Measurements from ENCODE around the gene KAT6B.

- TF ChIP-seq, protein P1, sequence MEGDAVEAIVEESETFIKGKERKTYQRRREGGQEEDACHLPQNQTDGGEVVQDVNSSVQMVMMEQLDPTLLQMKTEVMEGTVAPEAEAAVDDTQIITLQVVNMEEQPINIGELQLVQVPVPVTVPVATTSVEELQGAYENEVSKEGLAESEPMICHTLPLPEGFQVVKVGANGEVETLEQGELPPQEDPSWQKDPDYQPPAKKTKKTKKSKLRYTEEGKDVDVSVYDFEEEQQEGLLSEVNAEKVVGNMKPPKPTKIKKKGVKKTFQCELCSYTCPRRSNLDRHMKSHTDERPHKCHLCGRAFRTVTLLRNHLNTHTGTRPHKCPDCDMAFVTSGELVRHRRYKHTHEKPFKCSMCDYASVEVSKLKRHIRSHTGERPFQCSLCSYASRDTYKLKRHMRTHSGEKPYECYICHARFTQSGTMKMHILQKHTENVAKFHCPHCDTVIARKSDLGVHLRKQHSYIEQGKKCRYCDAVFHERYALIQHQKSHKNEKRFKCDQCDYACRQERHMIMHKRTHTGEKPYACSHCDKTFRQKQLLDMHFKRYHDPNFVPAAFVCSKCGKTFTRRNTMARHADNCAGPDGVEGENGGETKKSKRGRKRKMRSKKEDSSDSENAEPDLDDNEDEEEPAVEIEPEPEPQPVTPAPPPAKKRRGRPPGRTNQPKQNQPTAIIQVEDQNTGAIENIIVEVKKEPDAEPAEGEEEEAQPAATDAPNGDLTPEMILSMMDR (IDR thresholded peaks at IDR 0.05): no peak
- no peak for TF ChIP-seq POLR2AphosphoS5 (IDR thresholded peaks at IDR 0.05)
- TF ChIP-seq POLR2A (IDR thresholded peaks at IDR 0.05): no peak
- TF ChIP-seq EP300 (IDR thresholded peaks at IDR 0.05): no peak
Observed at GRCh38 chr10:75065076-75065475, 238.7 kb downstream of the KAT6B start.

Data from stomach (tissue), 4 donors.